ENCODE results near the gene PRF1.

The PRF1 gene

GRCh38 chr10:70575874-70576802 lies 26.4 kb downstream of the PRF1 start:
- DNase-seq, result peak; percentile 42 to 61

- no peak for DNase-seq
Observed at GRCh38 chr10:70575486-70575873, 27.1 kb downstream of the PRF1 start.

GRCh38 chr10:70573599-70574506 lies 28.7 kb downstream of the PRF1 start:
- DNase-seq, result no peak

- DNase-seq, result no peak
Observed at GRCh38 chr10:70571636-70572439, 30.7 kb downstream of the PRF1 start.

GRCh38 chr10:70571236-70571635 lies 31.3 kb downstream of the PRF1 start:
- DNase-seq, result no peak

- no peak for DNase-seq
Observed at GRCh38 chr10:70568781-70569495, 33.6 kb downstream of the PRF1 start.

GRCh38 chr10:70568113-70568512 lies 34.4 kb downstream of the PRF1 start:
- no peak for DNase-seq

GRCh38 chr10:70567603-70568002 lies 34.9 kb downstream of the PRF1 start:
- no peak for DNase-seq

- DNase-seq, result no peak
Observed at GRCh38 chr10:70566515-70567290, 35.8 kb downstream of the PRF1 start.

GRCh38 chr10:70565556-70566514 lies 36.7 kb downstream of the PRF1 start:
- DNase-seq, result no peak

- DNase-seq, result no peak
Observed at GRCh38 chr10:70564901-70565351, 37.6 kb downstream of the PRF1 start.

GRCh38 chr10:70564113-70564725 lies 38.3 kb downstream of the PRF1 start:
- no peak for DNase-seq

GRCh38 chr10:70563230-70563629 lies 39.3 kb downstream of the PRF1 start:
- no peak for DNase-seq

- DNase-seq, result no peak
Observed at GRCh38 chr10:70562036-70562755, 40.3 kb downstream of the PRF1 start.

GRCh38 chr10:70561558-70561957 lies 41.0 kb downstream of the PRF1 start:
- no peak for DNase-seq

GRCh38 chr10:70561070-70561469 lies 41.5 kb downstream of the PRF1 start:
- DNase-seq, result no peak

- no peak for DNase-seq
Observed at GRCh38 chr10:70560511-70560941, 42.0 kb downstream of the PRF1 start.

- DNase-seq, result no peak
Observed at GRCh38 chr10:70559861-70560260, 42.7 kb downstream of the PRF1 start.

Data from CD4-positive, alpha-beta T cell treated with Interleukin-1 beta for 1 hour (primary cell).